Sigmoid colon (tissue), 4 donors: ENCODE measurements around the gene FUBP3.

Source experiments
- EP300 ChIP-seq, 4 donors: sonication (generic); formaldehyde crosslinking; IDR thresholded peaks; one replicate each; pipeline ENCODE4 v1.6.1; 2017; ENCODE audit warnings: antibody characterized with exemption in 4 of 4
- POLR2A ChIP-seq, 2 donors: fragments of 450-650 bp; IDR thresholded peaks; one replicate each; pipeline ENCODE4 v1.6.1; 2016; ENCODE audit warnings: antibody characterized with exemption in 2 of 2, mild to moderate bottlenecking in 2 of 2, moderate library complexity in 2 of 2
- POLR2AphosphoS5 ChIP-seq, 4 donors: sonication (generic); formaldehyde crosslinking; IDR thresholded peaks; one replicate each; pipeline ENCODE4 v1.6.1; 2017; ENCODE audit warnings: antibody characterized with exemption in 4 of 4
- TF ChIP-seq, protein P1 (sequence below), 4 experiments: fragments of 450-650 bp in 3 of 4; fragments of 200-600 bp in 1 of 4; IDR thresholded peaks; one replicate each; pipeline ENCODE4 v1.5.1; 2016 to 2019; ENCODE audit warnings: antibody characterized with exemption in 4 of 4, mild to moderate bottlenecking in 3 of 4, moderate library complexity in 2 of 4

DNA sequence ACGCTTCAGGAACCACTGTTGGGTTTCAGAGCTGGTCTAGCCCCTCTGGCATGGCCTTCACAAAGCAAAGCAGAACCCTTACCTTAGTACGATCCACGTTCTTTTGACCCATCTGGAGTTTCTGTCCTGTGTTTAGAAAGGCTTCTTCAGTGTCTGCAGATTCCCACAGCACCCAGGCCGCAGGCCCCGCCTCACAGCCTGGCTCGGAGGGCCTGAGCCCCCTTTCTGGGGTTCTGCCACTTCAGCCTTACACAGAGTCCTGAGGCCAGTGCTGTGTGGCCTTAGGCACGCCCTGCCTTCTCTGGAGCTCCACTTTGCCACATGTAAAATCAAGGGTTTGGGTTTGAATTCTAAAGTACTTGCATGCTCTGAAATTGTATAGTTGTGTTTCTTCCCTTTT, 53.5 kb downstream of the FUBP3 start:
- TF ChIP-seq, protein P1, sequence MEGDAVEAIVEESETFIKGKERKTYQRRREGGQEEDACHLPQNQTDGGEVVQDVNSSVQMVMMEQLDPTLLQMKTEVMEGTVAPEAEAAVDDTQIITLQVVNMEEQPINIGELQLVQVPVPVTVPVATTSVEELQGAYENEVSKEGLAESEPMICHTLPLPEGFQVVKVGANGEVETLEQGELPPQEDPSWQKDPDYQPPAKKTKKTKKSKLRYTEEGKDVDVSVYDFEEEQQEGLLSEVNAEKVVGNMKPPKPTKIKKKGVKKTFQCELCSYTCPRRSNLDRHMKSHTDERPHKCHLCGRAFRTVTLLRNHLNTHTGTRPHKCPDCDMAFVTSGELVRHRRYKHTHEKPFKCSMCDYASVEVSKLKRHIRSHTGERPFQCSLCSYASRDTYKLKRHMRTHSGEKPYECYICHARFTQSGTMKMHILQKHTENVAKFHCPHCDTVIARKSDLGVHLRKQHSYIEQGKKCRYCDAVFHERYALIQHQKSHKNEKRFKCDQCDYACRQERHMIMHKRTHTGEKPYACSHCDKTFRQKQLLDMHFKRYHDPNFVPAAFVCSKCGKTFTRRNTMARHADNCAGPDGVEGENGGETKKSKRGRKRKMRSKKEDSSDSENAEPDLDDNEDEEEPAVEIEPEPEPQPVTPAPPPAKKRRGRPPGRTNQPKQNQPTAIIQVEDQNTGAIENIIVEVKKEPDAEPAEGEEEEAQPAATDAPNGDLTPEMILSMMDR (IDR thresholded peaks at IDR 0.05): no peak
- TF ChIP-seq POLR2AphosphoS5 (IDR thresholded peaks at IDR 0.05) (no peak), POLR2A (IDR thresholded peaks at IDR 0.05) (no peak), EP300 (IDR thresholded peaks at IDR 0.05) (no peak)
